GM12878 (cell line): Measurements from ENCODE around the gene ABCA9.

ENCODE experiments used
- BCL3 ChIP-seq: IDR thresholded peaks from 2 replicates; pipeline ENCODE4 v1.6.1; 2011; ENCODE audit warnings: borderline replicate concordance, low read depth, mild to moderate bottlenecking, moderate library complexity, low read length; ENCODE audit not compliant: insufficient read depth, poor library complexity, severe bottlenecking
- CTCF ChIP-seq, 3 experiments: IDR thresholded peaks in 2 of 3; conservative IDR thresholded peaks in 1 of 3; 2 replicates each; pipeline ENCODE4 v1.5.1; 2011; ENCODE audit warnings: low read depth in 3 of 3, low read length in 3 of 3, mild to moderate bottlenecking in 3 of 3, control low read depth in 2 of 3, moderate library complexity in 2 of 3, inconsistent platforms in 1 of 3, mixed read lengths in 1 of 3; ENCODE audit not compliant: control insufficient read depth in 2 of 3, insufficient read depth in 1 of 3; ENCODE audit errors: extremely low read depth in 1 of 3
- PBX3 ChIP-seq: IDR thresholded peaks from 2 replicates; pipeline ENCODE4 v1.6.1; 2011; ENCODE audit warnings: mild to moderate bottlenecking, low read depth, low read length, moderate library complexity; ENCODE audit not compliant: insufficient replicate concordance
- POLR2A ChIP-seq: IDR thresholded peaks from 2 replicates; pipeline ENCODE4 v1.6.1; 2011; ENCODE audit warnings: low read depth, mild to moderate bottlenecking, low read length
- POLR2AphosphoS2 ChIP-seq: IDR thresholded peaks from 2 replicates; pipeline ENCODE4 v1.6.1; 2011; ENCODE audit warnings: low read depth, mild to moderate bottlenecking, low read length, improper control_type of control experiment, moderate library complexity
- USF2 ChIP-seq: IDR thresholded peaks from 2 replicates; pipeline ENCODE4 v1.6.1; 2011; ENCODE audit warnings: low read depth, low read length, improper control_type of control experiment, borderline replicate concordance

- TF ChIP-seq BCL3 (no peak), POLR2AphosphoS2 (no peak), PBX3 (no peak), USF2 (no peak), CTCF (IDR thresholded peaks at IDR 0.05 in 2 of 3, conservative IDR thresholded peaks at IDR 0.05 in 1 of 3; ENCODE audit: control insufficient read depth in 2 of 3, extremely low read depth in 1 of 3, insufficient read depth in 1 of 3, low read depth in 3 of 3, low read length in 3 of 3) (no peak), POLR2A (no peak)
These were observed 43.0 kb upstream of the ABCA9 start for GRCh38 chr17:69103557-69104233.
